DMS53 (cell line): Measurements from ENCODE around the gene OSBPL2.

Experiments
- DNase-seq: peaks from one replicate; lab custom pipeline; 2025; lab: John Stamatoyannopoulos, UW

OSBPL2 gene

GRCh38 chr20:62313021-62313420, 74.7 kb downstream of the OSBPL2 start:
- DNase-seq, result no peak

- DNase-seq, result no peak
Measured at GRCh38 chr20:62313460-62314338, 75.4 kb downstream of the OSBPL2 start.

GRCh38 chr20:62314339-62314638, 76.0 kb downstream of the OSBPL2 start:
- DNase-seq, result no peak

GRCh38 chr20:62314711-62315302, 76.5 kb downstream of the OSBPL2 start:
- no peak for DNase-seq

- DNase-seq, result no peak
Measured at GRCh38 chr20:62315773-62316172, 77.5 kb downstream of the OSBPL2 start.

- DNase-seq, result no peak
Measured at GRCh38 chr20:62316331-62317166, 78.2 kb downstream of the OSBPL2 start.

GRCh38 chr20:62317167-62317655, 78.9 kb downstream of the OSBPL2 start:
- no peak for DNase-seq

GRCh38 chr20:62318400-62319345, 80.4 kb downstream of the OSBPL2 start:
- DNase-seq, result peak; percentile 64

GRCh38 chr20:62319346-62319909, 81.1 kb downstream of the OSBPL2 start:
- DNase-seq, result no peak

GRCh38 chr20:62320581-62321354, 82.4 kb downstream of the OSBPL2 start:
- peak; percentile 60 for DNase-seq

GRCh38 chr20:62321521-62321948, 83.2 kb downstream of the OSBPL2 start:
- DNase-seq, result peak; percentile 60

- no peak for DNase-seq
Measured at GRCh38 chr20:62321975-62322374, 83.7 kb downstream of the OSBPL2 start.

- no peak for DNase-seq
Measured at GRCh38 chr20:62322492-62323041, 84.2 kb downstream of the OSBPL2 start.

- no peak for DNase-seq
Measured at GRCh38 chr20:62323146-62323979, 85.0 kb downstream of the OSBPL2 start.

- DNase-seq, result no peak
Measured at GRCh38 chr20:62323980-62324906, 85.9 kb downstream of the OSBPL2 start.

GRCh38 chr20:62325172-62325905, 87.0 kb downstream of the OSBPL2 start:
- DNase-seq, result no peak

- no peak for DNase-seq
Measured at GRCh38 chr20:62326559-62326958, 88.2 kb downstream of the OSBPL2 start.
